HepG2 (cell line): ENCODE measurements around the gene RNPEPL1. TPM values are rescaled to one million over a fixed set of nuclear protein-coding genes. Genes with fewer than 3 reads are reported as not detected.

ENCODE experiments used
- BCL6 ChIP-seq: IDR thresholded peaks from 2 replicates; pipeline ENCODE4 v1.6.1; 2016; ENCODE audit warnings: missing genetic modification reagents, missing compliant biosample characterization
- CREM ChIP-seq, 2 experiments: sonication (generic) in 1 of 2; formaldehyde crosslinking in 1 of 2; IDR thresholded peaks; 2 replicates each; pipeline versions ENCODE4 v1.4.0 to v1.6.1; 2016 to 2020; ENCODE audit warnings: antibody characterized with exemption in 1 of 2, mild to moderate bottlenecking in 1 of 2, missing genetic modification reagents in 1 of 2
- ELF3 ChIP-seq: IDR thresholded peaks from 2 replicates; pipeline ENCODE4 v1.6.1; 2016; ENCODE audit warnings: missing genetic modification reagents, missing compliant biosample characterization
- FLYWCH1 ChIP-seq: sonication (generic); formaldehyde crosslinking; IDR thresholded peaks from 2 replicates; pipeline ENCODE4 v1.8.1; 2023; ENCODE audit warnings: mild to moderate bottlenecking, missing genetic modification reagents
- FOXO1 ChIP-seq: sonication (generic); formaldehyde crosslinking; IDR thresholded peaks from 2 replicates; pipeline ENCODE4 v1.4.0; 2020; ENCODE audit warnings: missing genetic modification reagents
- MAZ ChIP-seq, 2 experiments: sonication (generic) in 1 of 2; formaldehyde crosslinking in 1 of 2; IDR thresholded peaks; 2 replicates each; pipeline versions ENCODE4 v1.5.0 to v1.6.1; 2012 to 2020; ENCODE audit warnings: low read depth in 2 of 2, mild to moderate bottlenecking in 2 of 2, borderline replicate concordance in 1 of 2, improper control_type of control experiment in 1 of 2, low read length in 1 of 2, missing genetic modification reagents in 1 of 2, moderate library complexity in 1 of 2
- NCOR1 ChIP-seq: fragments of 200-600 bp; sonication (generic); IDR thresholded peaks from 2 replicates; pipeline ENCODE4 v1.7.0; 2017; ENCODE audit warnings: antibody characterized with exemption, low read length, borderline replicate concordance
- RELA ChIP-seq: sonication (generic); formaldehyde crosslinking; IDR thresholded peaks from 2 replicates; pipeline ENCODE4 v1.4.0; 2020; ENCODE audit warnings: missing genetic modification reagents
- SP1 ChIP-seq, 2 experiments: fragments of 450-650 bp in 1 of 2; sonication (generic) in 1 of 2; formaldehyde crosslinking in 1 of 2; IDR thresholded peaks; 2 replicates each; pipeline versions ENCODE4 v1.4.0 to v1.6.1; 2016 to 2020; ENCODE audit warnings: missing genetic modification reagents in 1 of 2
- STAT5B ChIP-seq: sonication (generic); formaldehyde crosslinking; IDR thresholded peaks from 2 replicates; pipeline ENCODE4 v1.4.0; 2020; ENCODE audit warnings: missing genetic modification reagents
- ZEB1 ChIP-seq: IDR thresholded peaks from 2 replicates; pipeline ENCODE4 v1.6.1; 2012; ENCODE audit warnings: mild to moderate bottlenecking, low read depth, inconsistent platforms; ENCODE audit not compliant: insufficient replicate concordance
- ZNF292 ChIP-seq: sonication (generic); formaldehyde crosslinking; IDR thresholded peaks from 2 replicates; pipeline ENCODE4 v1.8.1; 2022; ENCODE audit warnings: mild to moderate bottlenecking, low read depth, missing genetic modification reagents, borderline replicate concordance
- ZNF33A ChIP-seq: sonication (generic); formaldehyde crosslinking; IDR thresholded peaks from 2 replicates; pipeline ENCODE4 v1.5.1; 2020; ENCODE audit warnings: missing genetic modification reagents, mild to moderate bottlenecking, moderate library complexity, borderline replicate concordance
- ZNF605 ChIP-seq: sonication (generic); formaldehyde crosslinking; IDR thresholded peaks from 2 replicates; pipeline ENCODE4 v1.8.0; 2022; ENCODE audit warnings: mild to moderate bottlenecking, missing genetic modification reagents
- ZNF772 ChIP-seq: sonication (generic); formaldehyde crosslinking; IDR thresholded peaks from 2 replicates; pipeline ENCODE4 v1.5.0; 2020; ENCODE audit warnings: mild to moderate bottlenecking, missing genetic modification reagents
- polyA plus RNA-seq, 8 experiments: library from polyadenylated mRNA; depleted of rRNA in 3 of 8; stranded (reverse) in 7 of 8; unstranded in 1 of 8; fragments of >200 nt; fragmentation: Illumina TruSeq in 4 of 8; extraction: Trizol in 4 of 8; gene quantifications; 2 replicates each; pipeline versions ENCODE4 v1.2.1 to v1.2.3, GENCODE V29; 2011 to 2016; ENCODE audit warnings: low read depth in 4 of 8, missing spikeins in 1 of 8, mixed read lengths in 1 of 8; ENCODE audit not compliant: insufficient read depth in 1 of 8
- total RNA-seq, 5 experiments: library from RNA; depleted of rRNA; stranded (reverse); fragments of >200 nt; fragmentation: Illumina TruSeq; extraction: Trizol; gene quantifications; 2 replicates each; pipeline ENCODE4 v1.2.3, GENCODE V29; 2016; ENCODE audit warnings: low read depth in 1 of 5
- TF ChIP-seq, protein P1 (sequence below), 2 experiments: IDR thresholded peaks; 2 replicates each; pipeline ENCODE4 v1.6.1; 2011 to 2012; ENCODE audit warnings: low read length in 2 of 2, borderline replicate concordance in 1 of 2, low read depth in 1 of 2, mild to moderate bottlenecking in 1 of 2, moderate library complexity in 1 of 2
- TF ChIP-seq, protein P2 (sequence below): sonication (generic); IDR thresholded peaks from 2 replicates; pipeline ENCODE4 v1.6.1; 2016; ENCODE audit warnings: low read depth, borderline replicate concordance
- TF ChIP-seq, protein P3 (sequence below): sonication (generic); formaldehyde crosslinking; IDR thresholded peaks from 2 replicates; pipeline ENCODE4 v1.4.0; 2020; ENCODE audit warnings: mild to moderate bottlenecking, missing genetic modification reagents, borderline replicate concordance

Gene RNPEPL1
- total and polyA plus RNA-seq, 2 of the 13 experiments (the other 11 are each of a cell fraction or from before 2014, with no cell fraction given): 13.0 to 18.0 TPM

DNA sequence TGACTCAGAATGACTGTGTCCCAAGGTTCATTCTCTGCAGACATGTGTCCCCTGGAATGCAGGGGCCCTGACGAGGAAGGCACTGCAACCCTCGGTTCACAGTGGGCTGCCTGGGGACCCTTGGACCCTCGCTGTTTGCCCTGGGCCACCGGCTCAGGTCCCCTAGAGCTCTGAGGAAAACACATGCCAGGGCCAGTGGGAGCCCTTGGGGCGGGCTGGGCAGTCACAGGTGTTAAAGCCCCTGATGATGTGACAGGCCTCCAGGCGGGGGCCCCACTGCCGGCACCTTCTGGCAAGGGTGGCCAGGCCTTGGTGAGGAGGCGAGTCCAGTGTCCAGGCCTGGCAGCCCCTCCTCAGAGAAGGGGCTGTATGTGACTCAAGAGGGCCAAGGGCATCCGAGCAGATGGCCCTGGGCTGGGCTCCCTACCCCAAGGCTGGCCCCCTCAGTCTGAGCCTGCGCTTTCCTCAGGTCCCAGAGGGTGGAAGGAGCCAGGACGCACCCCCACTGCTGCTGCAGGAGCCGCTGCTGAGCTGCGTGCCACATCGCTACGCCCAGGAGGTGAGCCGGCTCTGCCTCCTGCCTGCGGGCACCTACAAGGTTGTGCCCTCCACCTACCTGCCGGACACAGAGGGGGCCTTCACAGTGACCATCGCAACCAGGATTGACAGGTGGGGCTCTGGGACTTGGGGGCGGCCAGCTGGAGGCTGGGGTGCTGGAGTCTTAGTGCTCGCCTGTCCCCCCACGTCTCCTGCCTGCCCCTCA lies 29.3 kb downstream of the RNPEPL1 start (continued):
- TF ChIP-seq, protein P1, sequence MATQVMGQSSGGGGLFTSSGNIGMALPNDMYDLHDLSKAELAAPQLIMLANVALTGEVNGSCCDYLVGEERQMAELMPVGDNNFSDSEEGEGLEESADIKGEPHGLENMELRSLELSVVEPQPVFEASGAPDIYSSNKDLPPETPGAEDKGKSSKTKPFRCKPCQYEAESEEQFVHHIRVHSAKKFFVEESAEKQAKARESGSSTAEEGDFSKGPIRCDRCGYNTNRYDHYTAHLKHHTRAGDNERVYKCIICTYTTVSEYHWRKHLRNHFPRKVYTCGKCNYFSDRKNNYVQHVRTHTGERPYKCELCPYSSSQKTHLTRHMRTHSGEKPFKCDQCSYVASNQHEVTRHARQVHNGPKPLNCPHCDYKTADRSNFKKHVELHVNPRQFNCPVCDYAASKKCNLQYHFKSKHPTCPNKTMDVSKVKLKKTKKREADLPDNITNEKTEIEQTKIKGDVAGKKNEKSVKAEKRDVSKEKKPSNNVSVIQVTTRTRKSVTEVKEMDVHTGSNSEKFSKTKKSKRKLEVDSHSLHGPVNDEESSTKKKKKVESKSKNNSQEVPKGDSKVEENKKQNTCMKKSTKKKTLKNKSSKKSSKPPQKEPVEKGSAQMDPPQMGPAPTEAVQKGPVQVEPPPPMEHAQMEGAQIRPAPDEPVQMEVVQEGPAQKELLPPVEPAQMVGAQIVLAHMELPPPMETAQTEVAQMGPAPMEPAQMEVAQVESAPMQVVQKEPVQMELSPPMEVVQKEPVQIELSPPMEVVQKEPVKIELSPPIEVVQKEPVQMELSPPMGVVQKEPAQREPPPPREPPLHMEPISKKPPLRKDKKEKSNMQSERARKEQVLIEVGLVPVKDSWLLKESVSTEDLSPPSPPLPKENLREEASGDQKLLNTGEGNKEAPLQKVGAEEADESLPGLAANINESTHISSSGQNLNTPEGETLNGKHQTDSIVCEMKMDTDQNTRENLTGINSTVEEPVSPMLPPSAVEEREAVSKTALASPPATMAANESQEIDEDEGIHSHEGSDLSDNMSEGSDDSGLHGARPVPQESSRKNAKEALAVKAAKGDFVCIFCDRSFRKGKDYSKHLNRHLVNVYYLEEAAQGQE (IDR thresholded peaks at IDR 0.05; ENCODE audit: borderline replicate concordance in 1 of 2, low read depth in 1 of 2, low read length in 2 of 2): 0 out of 4 replicates have a peak, but pooled peaks of 1 of the 2 experiments have one; percentile 31
- TF ChIP-seq ZEB1 (peak; percentile 52), ZNF605 (0 out of 2 replicates have a peak, but pooled peaks have one; percentile 53), NCOR1 (peak; percentile 72; the same call in 1 of the 2 replicates), SP1 (IDR thresholded peaks at IDR 0.05) (no peak), SP1 (CRISPR knock-in tag; IDR thresholded peaks at IDR 0.05) (0 out of 2 replicates have a peak, but pooled peaks have one; percentile 7), RELA (CRISPR knock-in tag) (no peak), FLYWCH1 (CRISPR knock-in tag) (no peak), ZNF292 (0 out of 2 replicates have a peak, but pooled peaks have one; percentile 49), FOXO1 (CRISPR knock-in tag) (peak; percentile 51; the same call in 1 of the 2 replicates), ELF3 (peak; percentile 70; the same call in 1 of the 2 replicates), MAZ (IDR thresholded peaks at IDR 0.05; ENCODE audit: borderline replicate concordance, low read depth, low read length) (no peak), MAZ (CRISPR knock-in tag; IDR thresholded peaks at IDR 0.05; ENCODE audit: low read depth) (peak; percentile 27; the same call in 1 of the 2 replicates), ZNF33A (no peak), STAT5B (CRISPR knock-in tag) (no peak), ZNF772 (CRISPR knock-in tag) (peak; percentile 56; the same call in 1 of the 2 replicates), CREM (IDR thresholded peaks at IDR 0.05) (peak; percentile 62; the same call in 1 of the 2 replicates), CREM (CRISPR knock-in tag; IDR thresholded peaks at IDR 0.05) (no peak), BCL6 (CRISPR knock-in tag) (peak; percentile 55)
- TF ChIP-seq, protein P2, sequence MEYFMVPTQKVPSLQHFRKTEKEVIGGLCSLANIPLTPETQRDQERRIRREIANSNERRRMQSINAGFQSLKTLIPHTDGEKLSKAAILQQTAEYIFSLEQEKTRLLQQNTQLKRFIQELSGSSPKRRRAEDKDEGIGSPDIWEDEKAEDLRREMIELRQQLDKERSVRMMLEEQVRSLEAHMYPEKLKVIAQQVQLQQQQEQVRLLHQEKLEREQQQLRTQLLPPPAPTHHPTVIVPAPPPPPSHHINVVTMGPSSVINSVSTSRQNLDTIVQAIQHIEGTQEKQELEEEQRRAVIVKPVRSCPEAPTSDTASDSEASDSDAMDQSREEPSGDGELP: peak; percentile 65; the same call in 1 of the 2 replicates
- TF ChIP-seq, protein P3, sequence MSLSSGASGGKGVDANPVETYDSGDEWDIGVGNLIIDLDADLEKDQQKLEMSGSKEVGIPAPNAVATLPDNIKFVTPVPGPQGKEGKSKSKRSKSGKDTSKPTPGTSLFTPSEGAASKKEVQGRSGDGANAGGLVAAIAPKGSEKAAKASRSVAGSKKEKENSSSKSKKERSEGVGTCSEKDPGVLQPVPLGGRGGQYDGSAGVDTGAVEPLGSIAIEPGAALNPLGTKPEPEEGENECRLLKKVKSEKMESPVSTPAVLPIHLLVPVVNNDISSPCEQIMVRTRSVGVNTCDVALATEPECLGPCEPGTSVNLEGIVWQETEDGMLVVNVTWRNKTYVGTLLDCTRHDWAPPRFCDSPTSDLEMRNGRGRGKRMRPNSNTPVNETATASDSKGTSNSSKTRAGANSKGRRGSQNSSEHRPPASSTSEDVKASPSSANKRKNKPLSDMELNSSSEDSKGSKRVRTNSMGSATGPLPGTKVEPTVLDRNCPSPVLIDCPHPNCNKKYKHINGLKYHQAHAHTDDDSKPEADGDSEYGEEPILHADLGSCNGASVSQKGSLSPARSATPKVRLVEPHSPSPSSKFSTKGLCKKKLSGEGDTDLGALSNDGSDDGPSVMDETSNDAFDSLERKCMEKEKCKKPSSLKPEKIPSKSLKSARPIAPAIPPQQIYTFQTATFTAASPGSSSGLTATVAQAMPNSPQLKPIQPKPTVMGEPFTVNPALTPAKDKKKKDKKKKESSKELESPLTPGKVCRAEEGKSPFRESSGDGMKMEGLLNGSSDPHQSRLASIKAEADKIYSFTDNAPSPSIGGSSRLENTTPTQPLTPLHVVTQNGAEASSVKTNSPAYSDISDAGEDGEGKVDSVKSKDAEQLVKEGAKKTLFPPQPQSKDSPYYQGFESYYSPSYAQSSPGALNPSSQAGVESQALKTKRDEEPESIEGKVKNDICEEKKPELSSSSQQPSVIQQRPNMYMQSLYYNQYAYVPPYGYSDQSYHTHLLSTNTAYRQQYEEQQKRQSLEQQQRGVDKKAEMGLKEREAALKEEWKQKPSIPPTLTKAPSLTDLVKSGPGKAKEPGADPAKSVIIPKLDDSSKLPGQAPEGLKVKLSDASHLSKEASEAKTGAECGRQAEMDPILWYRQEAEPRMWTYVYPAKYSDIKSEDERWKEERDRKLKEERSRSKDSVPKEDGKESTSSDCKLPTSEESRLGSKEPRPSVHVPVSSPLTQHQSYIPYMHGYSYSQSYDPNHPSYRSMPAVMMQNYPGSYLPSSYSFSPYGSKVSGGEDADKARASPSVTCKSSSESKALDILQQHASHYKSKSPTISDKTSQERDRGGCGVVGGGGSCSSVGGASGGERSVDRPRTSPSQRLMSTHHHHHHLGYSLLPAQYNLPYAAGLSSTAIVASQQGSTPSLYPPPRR: 0 out of 2 replicates have a peak, but pooled peaks have one; percentile 22
